Measurements from ENCODE around the gene MUC6. TPM values are rescaled to one million over a fixed set of nuclear protein-coding genes. Genes with fewer than 3 reads are reported as not detected.

MUC6 gene
- total and polyA plus RNA-seq, 9 of the 15 experiments (the other 6 are each of a cell fraction or from before 2014, with no cell fraction given) = not detected

GRCh38 chr11:972523-973211, 63.9 kb downstream of the MUC6 start:
- Histone ChIP-seq H3K4me3 (no peak overlapping the region), H3K79me2 (ENCODE audit: control insufficient read depth, insufficient read depth, low read length) (no peaks in the 10 kb centered on the region), H2AFZ (ENCODE audit: low read depth, low read length) (no peak overlapping the region), H3K36me3 (ENCODE audit: control insufficient read depth, insufficient read depth, low read length) (peaks cover 44% of the 10 kb centered on the region; the same call in 2 of the 3 replicates), H3K27me3 (ENCODE audit: control insufficient read depth in 2 of 2, insufficient read depth in 2 of 2, low read length in 2 of 2) (no peaks in the 10 kb centered on the region), H4K20me1 (replicated peaks; ENCODE audit: control insufficient read depth, insufficient read depth, low read length) (no peaks in the 10 kb centered on the region), H3K9me3 (replicated peaks; ENCODE audit: control insufficient read depth, insufficient read depth, low read depth, low read length) (no peaks in the 10 kb centered on the region), H3K9me1 (ENCODE audit: control insufficient read depth, insufficient read depth, low read length) (no peaks in the 10 kb centered on the region), H3K9ac (ENCODE audit: insufficient read depth in 1 of 2, low read depth in 2 of 2, low read length in 2 of 2) (no peak overlapping the region; a peak in 1 of 4 replicates), H3K27ac (ENCODE audit: extremely low read depth, low read depth, low read length) (no peak overlapping the region), H3K4me1 (replicated peaks in 1 of 2; ENCODE audit: control insufficient read depth in 2 of 2, insufficient read depth in 2 of 2, low read length in 2 of 2) (peaks cover 0 to 34% of the 10 kb centered on the region in 2 experiments; a peak in 2 of 5 replicates), H3K4me2 (ENCODE audit: insufficient read depth, low read length) (no peak overlapping the region)
- in situ Hi-C loops (cut with MboI) (no loop called here), intact Hi-C loops (cut with micrococcal nuclease) (no loop called here)
- 88% methylated on average over 12 of the region's 26 CpGs for WGBS (ENCODE audit: insufficient coverage, low coverage, missing lambda C conversion rate)
- no TSS peak for BruUV-seq (replicated peaks)
- DNase-seq (ENCODE audit: extremely low read depth in 1 of 4, low spot score in 3 of 4) = no peak
- TF ChIP-seq RBM25 (IDR thresholded peaks at IDR 0.05; ENCODE audit: low read depth, low read length, severe bottlenecking) (no peak), DPF2 (IDR thresholded peaks at IDR 0.05) (no peak), BRF2 (IDR thresholded peaks at IDR 0.05; ENCODE audit: borderline replicate concordance, insufficient read depth, insufficient read length) (no peak), RHOXF2B (CRISPR knock-in tag; conservative IDR thresholded peaks at IDR 0.05) (no peak), THAP7 (CRISPR knock-in tag; IDR thresholded peaks at IDR 0.05) (no peak), MITF (IDR thresholded peaks at IDR 0.05) (no peak), IRF9 (tag; IDR thresholded peaks at IDR 0.05) (no peak), FOXK1 (CRISPR knock-in tag; IDR thresholded peaks at IDR 0.05; ENCODE audit: borderline replicate concordance) (no peak), ZNF589 (CRISPR knock-in tag; IDR thresholded peaks at IDR 0.05; ENCODE audit: low read depth) (no peak), E2F1 (CRISPR knock-in tag; IDR thresholded peaks at IDR 0.05) (no peak), MBD2 (IDR thresholded peaks at IDR 0.05; ENCODE audit: borderline replicate concordance, low read depth) (no peak), BHLHE40 (IDR thresholded peaks at IDR 0.05; ENCODE audit: low read length) (no peak), SIN3A (IDR thresholded peaks at IDR 0.05; ENCODE audit: borderline replicate concordance in 2 of 2, control insufficient read depth in 1 of 2, low read depth in 2 of 2, low read length in 2 of 2) (no peak), FIP1L1 (IDR thresholded peaks at IDR 0.05; ENCODE audit: low read depth, low read length, poor library complexity, severe bottlenecking) (no peak), CHD1 (IDR thresholded peaks at IDR 0.05; ENCODE audit: low read length) (no peak)
- FAIRE-seq = no peak
- no peak for ATAC-seq
- CTCF ChIA-PET (ENCODE audit: low intra/inter-chr PET ratio) = no interaction called here
- POLR2A ChIA-PET = interaction anchor here (0.6 kb wide), 1 partner anchor 33 kb away, joined by 3 read pairs; no protein-coding TSS in a partner anchor

Data from K562 (cell line).